ENCODE results near the gene CDK2. TPM values are rescaled to one million over a fixed set of nuclear protein-coding genes. Genes with fewer than 3 reads are reported as not detected.

The CDK2 gene
- total RNA-seq, 1 experiment from 2014 or later: 41.8 TPM

GRCh38 chr12:56020423-56021184, 54.0 kb downstream of the CDK2 start, which contains the start of gene IKZF4:
Gene IKZF4 (plus strand): TSS chr12:56021043. CDS start chr12:56021494, 451 bp downstream.
- H3K9me3 ChIP-seq: no peaks in the 10 kb centered on the region
- no peak within 1 kb of the TSS for H3K4me3 ChIP-seq
- no peak for DNase-seq
- H3K36me3 ChIP-seq: no peaks in the 10 kb centered on the region
- no peaks in the 10 kb centered on the region for H3K27me3 ChIP-seq

- no peak for DNase-seq
- H3K4me3 ChIP-seq: no peak overlapping the region
- no peaks in the 10 kb centered on the region for H3K36me3 ChIP-seq
These were observed 55.4 kb downstream of the CDK2 start for GRCh38 chr12:56021889-56022497.

More at GRCh38 chr12:56021889-56022497, 55.4 kb downstream of the CDK2 start:
- Histone ChIP-seq H3K27me3 (no peaks in the 10 kb centered on the region), H3K9me3 (no peaks in the 10 kb centered on the region)

Other genes with a start within 250 kb of the CDK2 start
- 3.1 and 5.0 TPM in 2 replicates for gene RDH5, start 246.4 kb upstream of the CDK2 start, total RNA-seq (2014; rRNA removed; shearing (Covaris generic); ENCODE audit: low replicate concordance)
- gene CD63, start 237.8 kb upstream of the CDK2 start, total RNA-seq (2014; rRNA removed; shearing (Covaris generic); ENCODE audit: low replicate concordance): 1,474 and 1,678 TPM in 2 replicates
- 2.8 and 3.9 TPM in 2 replicates for gene GDF11, start 223.7 kb upstream of the CDK2 start, total RNA-seq (2014; rRNA removed; shearing (Covaris generic); ENCODE audit: low replicate concordance)
- 142 and 228 TPM in 2 replicates for gene SARNP, start 149.1 kb upstream of the CDK2 start, total RNA-seq (2014; rRNA removed; shearing (Covaris generic); ENCODE audit: low replicate concordance)
- 8.0 and 12.0 TPM in 2 replicates for gene ORMDL2, start 148.8 kb upstream of the CDK2 start, total RNA-seq (2014; rRNA removed; shearing (Covaris generic); ENCODE audit: low replicate concordance)
- gene DNAJC14, start 137.2 kb upstream of the CDK2 start, total RNA-seq (2014; rRNA removed; shearing (Covaris generic); ENCODE audit: low replicate concordance): 46.6 and 49.9 TPM in 2 replicates
- gene MMP19, start 123.9 kb upstream of the CDK2 start, total RNA-seq (2014; rRNA removed; shearing (Covaris generic); ENCODE audit: low replicate concordance): not detected in 2 replicates
- gene PYM1, start 38.9 kb upstream of the CDK2 start, total RNA-seq (2014; rRNA removed; shearing (Covaris generic); ENCODE audit: low replicate concordance): 34.6 and 42.6 TPM in 2 replicates
- 2.6 and 2.9 TPM in 2 replicates for gene DGKA, start 35.7 kb upstream of the CDK2 start, total RNA-seq (2014; rRNA removed; shearing (Covaris generic); ENCODE audit: low replicate concordance)
- 2.0 TPM in 1 of 2 replicates, not detected in the other for gene PMEL, start 788 bp upstream of the CDK2 start, total RNA-seq (2014; rRNA removed; shearing (Covaris generic); ENCODE audit: low replicate concordance)
- 16.5 and 18.6 TPM in 2 replicates for gene RAB5B, start 7.2 kb downstream of the CDK2 start, total RNA-seq (2014; rRNA removed; shearing (Covaris generic); ENCODE audit: low replicate concordance)
- 9.7 and 23.4 TPM in 2 replicates for gene SUOX, start 30.4 kb downstream of the CDK2 start, total RNA-seq (2014; rRNA removed; shearing (Covaris generic); ENCODE audit: low replicate concordance)
- 0.30 and 0.54 TPM in 2 replicates for gene IKZF4, start 54.2 kb downstream of the CDK2 start, total RNA-seq (2014; rRNA removed; shearing (Covaris generic); ENCODE audit: low replicate concordance)
- 313 and 847 TPM in 2 replicates for gene RPS26, start 75.1 kb downstream of the CDK2 start, total RNA-seq (2014; rRNA removed; shearing (Covaris generic); ENCODE audit: low replicate concordance)
- 0.56 TPM in 1 of 2 replicates, not detected in the other for gene ERBB3, start 113.3 kb downstream of the CDK2 start, total RNA-seq (2014; rRNA removed; shearing (Covaris generic); ENCODE audit: low replicate concordance)
- 329 and 467 TPM in 2 replicates for gene PA2G4, start 137.7 kb downstream of the CDK2 start, total RNA-seq (2014; rRNA removed; shearing (Covaris generic); ENCODE audit: low replicate concordance)
- gene RPL41, start 149.8 kb downstream of the CDK2 start, total RNA-seq (2014; rRNA removed; shearing (Covaris generic); ENCODE audit: low replicate concordance): 1,876 and 4,191 TPM in 2 replicates
- gene ZC3H10, start 151.4 kb downstream of the CDK2 start, total RNA-seq (2014; rRNA removed; shearing (Covaris generic); ENCODE audit: low replicate concordance): 3.5 and 5.3 TPM in 2 replicates
- gene ESYT1, start 161.4 kb downstream of the CDK2 start, total RNA-seq (2014; rRNA removed; shearing (Covaris generic); ENCODE audit: low replicate concordance): 84.9 and 145 TPM in 2 replicates
- gene MYL6B, start 185.8 kb downstream of the CDK2 start, total RNA-seq (2014; rRNA removed; shearing (Covaris generic); ENCODE audit: low replicate concordance): 65.7 and 123 TPM in 2 replicates
- 1,658 and 1,845 TPM in 2 replicates for gene MYL6, start 191.5 kb downstream of the CDK2 start, total RNA-seq (2014; rRNA removed; shearing (Covaris generic); ENCODE audit: low replicate concordance)
- 10.6 and 14.8 TPM in 2 replicates for gene SMARCC2, start 222.7 kb downstream of the CDK2 start, total RNA-seq (2014; rRNA removed; shearing (Covaris generic); ENCODE audit: low replicate concordance)

Data from MG63 (cell line).